ENCODE data around the gene PLCL2.
"Not testable (repeated sequence)": the region's sequence is repeated elsewhere in the genome, so short reads cannot be mapped to it uniquely, and the experiment has no call there.

PLCL2 gene

DNA sequence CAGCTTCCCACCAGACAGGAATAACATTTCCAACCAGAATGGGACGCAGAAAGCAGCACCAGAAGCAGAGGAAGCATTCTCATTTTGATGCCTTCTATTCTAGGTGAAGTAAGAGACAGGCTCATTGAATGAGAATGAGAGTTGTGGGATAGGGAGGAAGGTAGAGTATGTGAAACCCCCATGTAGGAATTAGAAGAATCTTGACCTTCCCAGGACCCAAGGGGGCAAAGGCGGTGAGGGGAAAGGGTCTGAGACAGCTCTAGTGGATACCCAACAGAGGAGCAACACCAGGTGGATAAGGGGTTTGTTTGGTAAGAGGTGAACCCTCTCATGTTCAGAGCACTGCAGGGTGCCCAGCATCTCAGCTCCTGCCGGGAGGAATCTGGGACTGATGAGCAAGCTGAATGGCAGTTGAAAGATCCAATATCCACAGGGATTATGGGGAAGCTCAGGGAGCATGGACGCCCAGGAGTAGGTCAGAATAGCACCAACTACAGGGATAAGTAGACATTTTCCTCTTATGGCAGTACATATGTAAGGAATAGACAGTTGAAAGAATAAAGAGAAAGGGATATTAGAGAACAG lies 77.0 kb downstream of the PLCL2 start:
- no peak for DNase-seq (ENCODE audit: low spot score)

DNA sequence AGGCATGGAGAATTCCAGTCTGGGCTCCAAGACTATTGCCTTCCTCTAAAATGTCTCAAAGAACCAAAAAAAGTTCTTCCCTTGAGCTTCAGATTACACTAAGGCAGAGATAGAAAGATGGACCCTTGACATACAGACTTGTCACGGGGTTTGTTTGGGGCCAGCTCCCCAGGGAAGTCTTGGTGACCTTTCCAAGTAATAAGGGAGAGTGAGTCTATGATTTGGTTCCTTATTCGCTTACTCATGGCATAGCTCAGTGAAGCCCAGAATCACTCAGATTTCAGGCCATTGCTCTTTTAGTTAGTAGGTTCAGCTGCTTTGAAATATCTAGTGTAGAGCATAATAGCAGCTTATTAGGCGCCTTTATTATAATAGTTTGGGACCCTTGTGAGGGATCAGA lies 90.3 kb downstream of the PLCL2 start:
- DNase-seq (ENCODE audit: low spot score), result no peak

DNA sequence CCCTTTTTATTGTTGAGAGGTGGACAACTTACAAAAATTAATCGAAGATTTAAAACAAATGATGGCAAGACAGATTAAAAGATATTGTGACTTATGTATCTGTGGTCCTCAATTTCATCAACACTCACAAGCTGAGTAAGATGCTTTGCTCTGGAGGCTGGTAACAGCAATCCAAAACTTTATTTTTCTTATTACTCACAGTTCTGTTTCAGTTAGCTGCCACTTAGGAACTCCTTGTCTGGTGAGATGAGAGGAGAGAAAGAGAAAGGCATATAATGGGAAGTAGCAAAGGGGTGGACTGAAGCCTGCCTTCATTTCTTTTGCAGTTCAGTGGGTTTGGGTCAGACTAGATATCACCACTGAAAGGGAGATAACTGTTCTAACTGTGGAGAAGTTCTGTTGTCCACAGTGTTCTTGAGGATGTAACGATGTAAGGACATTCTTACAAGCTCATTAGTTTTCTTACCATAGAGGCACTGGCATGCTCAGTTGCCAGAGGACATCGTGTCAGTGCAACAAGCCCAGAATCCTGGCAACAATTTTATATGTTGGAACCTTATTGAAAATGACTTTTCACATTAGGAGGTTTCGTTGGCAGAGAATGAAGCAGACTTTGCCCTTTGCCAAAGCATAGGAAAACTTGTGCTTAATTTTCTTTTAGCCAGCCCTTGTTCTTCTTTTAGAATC lies 93.6 kb downstream of the PLCL2 start:
- no peak for DNase-seq (ENCODE audit: low spot score)

DNA sequence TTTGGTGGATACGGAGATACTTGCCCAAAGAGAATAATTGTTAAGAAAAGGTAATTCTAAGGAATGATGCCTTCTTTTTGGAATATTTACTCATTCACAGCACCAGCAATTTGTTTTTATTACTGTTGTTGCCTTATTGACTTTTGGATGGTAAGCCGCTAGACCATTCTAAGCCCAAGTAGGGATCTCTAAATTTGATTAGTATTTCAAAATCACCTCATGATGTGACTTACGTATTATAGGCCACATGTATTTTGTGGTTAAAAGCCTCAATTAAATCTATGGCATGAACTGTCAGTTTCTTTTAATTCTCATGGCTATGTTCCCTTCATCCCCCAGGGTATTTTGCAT lies 94.1 kb downstream of the PLCL2 start:
- no peak for DNase-seq (ENCODE audit: low spot score)

DNA sequence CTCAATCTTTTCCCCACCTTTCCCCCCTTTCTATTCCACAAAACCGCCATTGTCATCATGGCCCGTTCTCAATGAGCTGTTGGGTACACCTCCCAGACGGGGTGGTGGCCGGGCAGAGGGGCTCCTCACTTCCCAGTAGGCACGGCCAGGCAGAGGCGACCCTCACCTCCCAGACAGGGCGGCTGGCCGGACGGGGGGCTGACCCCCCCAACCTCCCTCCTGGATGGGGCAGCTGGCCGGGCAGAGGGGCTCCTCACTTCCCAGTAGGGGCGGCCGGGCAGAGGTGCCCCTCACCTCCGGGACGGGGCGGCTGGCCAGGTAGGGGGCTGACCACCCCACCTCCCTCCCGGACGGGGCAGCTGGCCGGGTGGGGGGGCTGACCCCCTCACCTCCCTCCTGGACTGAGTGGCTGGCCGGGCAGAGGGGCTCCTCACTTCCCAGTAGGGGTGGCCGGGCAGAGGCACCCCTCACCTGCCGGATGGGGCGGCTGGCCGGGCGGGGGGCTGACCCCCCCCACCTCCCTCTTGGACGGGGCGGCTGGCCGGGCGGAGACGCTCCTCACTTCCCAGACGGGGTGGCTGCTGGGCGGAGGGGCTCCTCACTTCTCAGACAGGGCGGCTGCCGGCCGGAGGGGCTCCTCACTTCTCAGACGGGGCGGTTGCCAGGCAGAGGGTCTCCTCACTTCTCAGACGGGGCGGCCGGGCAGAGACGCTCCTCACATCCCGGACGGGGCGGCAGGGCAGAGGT lies 95.2 kb downstream of the PLCL2 start:
- not testable (repeated sequence) for DNase-seq (ENCODE audit: low spot score)

DNA sequence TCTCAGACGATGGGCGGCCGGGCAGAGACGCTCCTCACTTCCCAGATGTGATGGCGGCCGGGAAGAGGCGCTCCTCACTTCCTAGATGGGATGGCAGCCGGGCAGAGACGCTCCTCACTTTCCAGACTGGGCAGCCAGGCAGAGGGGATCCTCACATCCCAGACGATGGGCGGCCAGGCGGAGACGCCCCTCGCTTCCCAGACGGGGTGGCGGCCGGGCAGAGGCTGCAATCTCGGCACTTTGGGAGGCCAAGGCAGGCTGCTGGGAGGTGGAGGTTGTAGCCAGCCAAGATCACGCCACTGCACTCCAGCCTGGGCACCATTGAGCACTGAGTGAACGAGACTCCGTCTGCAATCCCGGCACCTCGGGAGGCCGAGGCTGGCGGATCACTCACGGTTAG lies 95.8 kb downstream of the PLCL2 start:
- DNase-seq (ENCODE audit: low spot score), result not testable (repeated sequence)

DNA sequence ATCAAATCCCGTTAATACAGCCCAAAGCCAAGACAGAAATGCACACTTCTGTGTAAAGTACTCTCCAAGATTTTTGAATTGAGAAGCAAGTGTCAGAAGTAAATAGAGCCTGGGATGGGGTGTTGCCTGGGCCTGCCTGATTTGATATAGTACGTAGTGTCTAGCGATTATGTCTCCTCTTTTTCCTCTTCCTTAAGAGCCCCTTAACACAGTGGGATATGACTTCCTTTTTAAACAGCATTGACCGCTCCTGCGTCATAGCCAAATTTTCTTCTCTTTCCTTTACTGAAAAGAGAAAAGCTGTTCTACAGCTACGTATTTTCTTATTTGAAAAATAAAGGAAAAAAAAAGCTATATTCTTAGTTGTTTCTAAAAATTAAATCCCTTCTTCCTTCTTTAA lies 97.7 kb downstream of the PLCL2 start:
- DNase-seq (ENCODE audit: low spot score), result no peak

DNA sequence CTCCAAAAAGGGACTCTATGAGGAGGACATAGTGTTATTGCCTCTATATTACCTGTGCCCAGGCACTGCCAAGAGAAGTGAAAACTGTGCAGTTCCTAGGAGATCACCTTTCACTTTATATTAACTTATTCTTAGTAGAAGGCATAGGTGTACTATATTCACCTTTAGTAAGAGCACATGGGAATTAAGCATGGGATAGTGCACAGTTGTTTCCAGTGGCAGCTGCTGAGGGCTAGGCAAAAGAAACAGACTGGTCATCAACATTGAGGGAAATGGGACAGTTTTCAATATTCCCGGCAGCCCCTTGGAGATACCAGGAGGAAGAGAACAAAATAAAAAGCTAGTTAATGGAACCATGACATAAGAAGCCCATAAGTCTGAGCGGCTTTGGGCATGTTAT lies 100.9 kb downstream of the PLCL2 start:
- DNase-seq (ENCODE audit: low spot score), result no peak

DNA sequence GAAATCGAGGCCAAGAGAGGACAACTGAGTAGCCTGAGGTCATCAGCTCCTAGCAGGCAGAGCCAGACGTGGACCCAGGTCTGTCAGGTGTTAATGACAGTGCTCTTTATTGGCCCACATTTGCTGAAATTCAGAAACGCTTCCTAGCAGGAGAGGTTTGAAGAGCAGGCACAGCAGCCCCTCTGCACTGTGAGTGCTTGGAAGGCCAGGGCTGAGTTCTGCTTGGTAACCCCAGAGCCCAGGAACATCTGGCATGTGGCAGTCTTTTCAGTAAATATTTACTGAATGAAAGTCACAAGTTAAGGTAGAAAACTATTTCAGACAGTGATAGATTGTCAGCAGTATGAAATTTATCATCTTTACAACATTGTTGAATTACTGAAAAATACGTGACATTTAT lies 102.4 kb downstream of the PLCL2 start:
- no peak for DNase-seq (ENCODE audit: low spot score)

DNA sequence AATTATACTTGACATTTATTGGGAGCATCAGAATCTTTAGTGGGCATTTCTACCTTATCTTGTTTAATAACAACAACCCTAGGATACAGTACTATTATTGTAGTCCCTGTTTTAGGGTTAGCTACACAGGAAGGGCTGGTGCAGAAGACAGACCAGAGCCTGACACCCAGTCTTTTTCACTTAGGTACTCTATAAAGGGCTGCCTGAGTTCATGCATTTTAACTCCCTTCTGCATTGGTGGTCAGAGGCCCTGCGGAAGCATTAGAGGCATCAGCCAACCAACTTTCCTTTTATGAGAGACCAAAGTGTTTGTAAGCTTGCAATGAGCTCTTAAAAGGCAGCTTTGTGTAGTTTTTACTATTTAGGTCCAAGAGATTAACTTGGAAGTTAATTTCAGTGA lies 105.4 kb downstream of the PLCL2 start:
- no peak for DNase-seq (ENCODE audit: low spot score)

DNA sequence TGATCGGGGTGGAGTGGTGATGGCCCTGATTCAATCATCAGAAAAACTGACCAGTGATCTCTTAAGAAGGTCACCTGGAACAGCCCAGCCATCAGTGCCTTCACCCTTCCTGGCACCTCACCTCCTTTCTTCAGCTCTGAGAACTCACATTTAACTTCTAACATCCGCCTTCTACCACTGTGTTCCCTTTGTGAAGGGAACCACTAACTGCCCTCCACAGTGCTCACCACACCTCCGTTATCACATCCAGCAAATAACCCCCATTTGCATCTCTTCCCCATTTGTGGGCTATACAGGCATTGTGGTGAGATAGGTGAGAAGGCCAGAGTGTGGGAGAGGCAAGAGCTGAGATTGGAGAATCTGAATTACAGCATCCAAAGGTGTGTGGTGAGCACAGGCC lies 107.4 kb downstream of the PLCL2 start:
- no peak for DNase-seq (ENCODE audit: low spot score)

DNA sequence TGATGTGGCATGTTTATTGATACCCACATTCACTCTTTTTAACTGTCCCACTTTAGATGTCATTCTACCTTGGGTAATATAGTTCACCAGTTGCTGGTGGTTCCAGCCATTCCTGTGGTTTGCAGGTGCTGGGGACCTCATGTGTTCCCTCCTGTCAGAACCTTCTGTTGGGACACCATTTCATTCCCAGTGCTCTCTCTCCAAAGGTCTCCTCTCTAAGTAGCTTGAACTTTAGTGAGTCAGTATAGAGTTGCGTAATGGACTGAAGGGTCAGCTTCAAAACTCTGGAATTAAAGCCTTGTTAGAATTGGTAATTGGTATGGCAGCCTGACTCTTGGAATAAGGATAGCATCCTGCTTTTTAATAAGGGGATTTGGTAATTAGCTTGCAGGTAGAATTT lies 108.5 kb downstream of the PLCL2 start:
- DNase-seq (ENCODE audit: low spot score), result no peak

DNA sequence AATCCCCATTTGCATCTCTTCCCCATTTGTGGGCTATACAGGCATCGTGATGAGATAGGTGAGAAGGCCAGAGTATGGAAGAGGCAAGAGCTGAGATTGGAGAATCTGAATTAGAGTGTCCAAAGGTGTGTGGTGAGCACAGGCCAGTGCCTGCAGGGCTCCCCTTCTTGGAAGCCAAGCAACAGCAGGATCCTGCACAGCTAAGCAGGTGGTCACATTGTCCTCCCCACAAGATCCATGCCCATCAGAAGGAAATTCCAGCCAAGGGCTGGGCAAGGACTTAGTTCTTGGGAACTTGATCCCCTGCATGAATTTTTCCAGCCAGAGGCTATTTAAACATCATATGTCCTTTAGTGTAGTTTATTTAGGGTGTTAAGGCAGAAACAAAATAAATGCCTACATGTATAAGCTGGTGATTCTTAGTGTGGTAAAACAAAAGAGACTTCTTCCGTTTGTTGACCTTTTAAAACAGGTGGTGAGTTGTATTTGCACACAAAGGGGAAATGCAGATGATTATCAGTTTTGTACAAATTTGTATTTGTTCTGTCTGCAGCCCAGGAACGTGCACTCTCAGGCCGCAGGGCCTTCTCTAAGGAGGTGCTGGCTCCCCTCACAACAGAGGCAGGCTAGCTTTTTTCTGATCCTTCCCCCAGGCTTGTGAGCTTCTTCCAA lies 110.2 kb downstream of the PLCL2 start:
- no peak for DNase-seq (ENCODE audit: low spot score)

DNA sequence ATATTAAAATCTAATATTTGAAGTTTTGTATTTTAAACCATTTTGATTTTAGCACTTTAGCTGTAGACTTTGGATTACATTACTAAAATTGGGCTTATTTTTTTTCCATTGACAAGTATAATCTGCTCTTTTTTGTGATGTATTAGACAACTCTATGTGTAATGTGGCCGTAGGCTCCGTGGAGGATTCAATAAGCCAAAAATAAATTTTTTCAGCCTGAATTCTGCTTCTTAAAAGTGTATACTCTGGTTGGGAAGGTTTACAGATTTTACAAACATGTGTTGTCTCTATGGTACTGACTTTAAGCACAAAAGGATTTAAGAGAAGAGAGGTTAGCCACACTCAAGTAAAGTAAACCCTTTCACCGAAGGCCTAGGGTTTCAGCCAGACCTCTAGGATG lies 110.8 kb downstream of the PLCL2 start:
- DNase-seq (ENCODE audit: low spot score), result no peak

DNA sequence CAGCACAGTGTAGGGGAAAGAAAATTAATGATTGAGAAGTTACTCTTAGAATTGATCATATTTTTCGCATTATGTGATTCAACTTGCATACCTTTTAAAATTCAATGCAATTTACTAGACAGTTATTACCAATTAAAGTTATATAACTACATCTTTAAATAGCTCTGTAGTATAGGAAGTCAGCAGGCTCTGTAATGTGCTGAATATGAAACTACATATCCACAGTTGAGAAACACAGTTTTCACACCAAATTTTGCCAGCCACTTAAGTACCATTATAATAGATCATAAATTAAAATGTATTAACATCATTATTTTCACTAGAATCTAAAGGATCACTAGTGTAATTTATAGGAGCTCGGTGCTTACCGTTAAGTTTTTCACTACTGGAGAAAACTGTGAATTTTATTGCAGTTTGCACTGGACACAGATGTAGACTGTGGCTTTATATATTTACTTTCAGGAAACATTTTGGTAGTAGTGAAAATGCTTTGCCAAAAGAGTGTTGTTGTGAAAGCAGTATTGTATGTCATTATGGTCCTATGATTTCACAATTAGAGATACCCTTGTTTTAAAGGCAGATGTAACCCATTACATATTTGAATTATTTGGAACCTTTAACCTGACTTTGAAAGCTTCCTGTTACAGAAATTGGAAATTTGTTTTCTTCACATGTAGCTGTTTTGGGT lies 113.6 kb downstream of the PLCL2 start:
- DNase-seq (ENCODE audit: low spot score), result no peak

DNA sequence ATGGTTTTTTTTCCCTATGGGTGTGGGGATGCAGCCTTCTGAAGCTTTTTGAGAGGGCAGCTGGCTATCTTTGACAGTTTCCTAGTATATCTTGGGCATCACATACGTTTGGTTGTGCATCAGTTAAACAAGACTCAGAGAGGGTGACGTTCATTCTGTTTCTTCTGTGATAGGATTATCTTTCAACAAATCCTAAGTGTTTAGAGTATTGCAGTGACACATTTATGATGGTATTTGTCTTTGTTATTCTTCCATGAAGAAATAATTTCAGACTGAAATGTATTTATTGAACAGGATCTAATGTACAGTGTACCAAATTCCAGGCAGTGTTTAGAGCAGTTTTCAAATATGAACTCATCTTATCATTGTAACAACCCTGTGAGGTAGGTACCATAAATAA lies 114.4 kb downstream of the PLCL2 start:
- DNase-seq (ENCODE audit: low spot score), result no peak

DNA sequence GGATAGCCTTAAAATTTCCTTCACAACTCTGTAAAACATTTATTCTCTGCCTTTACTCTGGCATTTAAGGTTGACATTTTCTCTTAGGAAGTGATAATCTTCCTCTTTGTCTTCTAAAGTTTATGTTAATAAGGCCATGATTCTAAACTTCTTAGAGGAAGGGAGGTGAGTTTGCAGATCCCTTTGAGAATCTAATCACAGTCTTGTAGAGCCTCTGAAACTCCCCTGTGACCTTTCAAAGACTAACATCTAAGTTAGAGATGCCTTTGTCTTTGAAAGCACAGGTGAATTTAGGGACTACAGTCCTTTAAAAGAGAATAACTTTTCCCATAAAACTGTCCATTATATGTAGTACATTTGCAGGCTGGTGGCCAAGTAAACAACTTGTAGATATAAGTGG lies 115.1 kb downstream of the PLCL2 start:
- no peak for DNase-seq (ENCODE audit: low spot score)

DNA sequence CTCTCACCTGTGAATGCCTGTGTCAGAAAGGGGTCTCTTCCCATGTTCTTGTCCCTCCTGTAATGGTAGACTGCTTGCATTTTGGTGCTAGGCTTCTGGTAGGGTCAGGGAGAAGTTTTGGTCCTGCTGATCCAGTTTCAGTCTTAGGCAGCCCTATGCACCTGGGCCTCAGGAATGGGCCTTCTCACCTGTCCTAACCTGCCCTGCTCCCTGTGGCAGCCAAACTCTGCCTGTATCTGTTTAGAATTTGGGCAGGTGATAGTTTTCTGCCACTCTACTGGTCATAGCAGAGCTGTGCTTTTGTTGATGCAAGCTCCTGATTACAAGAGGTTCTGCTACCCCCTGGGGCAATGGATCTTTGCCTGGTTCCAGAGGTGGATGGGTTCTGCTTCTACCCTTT lies 118.7 kb downstream of the PLCL2 start:
- no peak for DNase-seq (ENCODE audit: low spot score)

DNA sequence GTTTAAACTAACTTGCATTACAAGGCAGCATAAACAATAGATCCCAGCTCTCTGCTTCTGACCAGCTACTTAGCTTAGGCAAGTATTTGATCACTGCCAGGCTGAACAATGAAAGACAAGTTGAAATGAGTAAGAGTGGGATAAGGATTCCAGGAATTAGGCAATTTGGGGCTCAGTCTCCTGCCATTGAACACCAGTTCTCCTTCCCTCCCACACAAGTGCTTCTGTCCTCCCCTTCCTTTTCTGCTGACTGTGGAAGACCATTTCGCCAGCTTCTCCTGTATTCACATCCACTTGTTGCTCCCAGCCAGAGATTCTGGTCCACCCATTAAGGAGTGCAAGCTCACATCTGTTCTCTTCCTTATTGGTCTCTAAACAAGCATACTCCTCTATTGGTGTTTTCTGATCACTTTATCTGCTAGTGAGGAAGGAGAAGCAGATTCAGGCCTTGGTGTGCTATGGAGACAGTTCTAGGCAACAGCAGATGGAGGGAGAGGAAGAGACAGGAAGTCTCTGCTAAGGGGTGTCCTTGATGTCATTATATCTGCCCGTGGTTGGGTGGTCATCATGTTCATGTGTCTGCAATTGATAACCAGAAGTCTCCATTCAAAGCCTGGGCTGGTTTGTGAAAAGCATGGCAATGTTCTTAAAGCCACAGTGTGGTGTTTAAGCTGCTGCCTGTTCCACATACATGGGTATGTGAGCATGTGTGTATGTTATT lies 121.5 kb downstream of the PLCL2 start:
- DNase-seq (ENCODE audit: low spot score), result peak; percentile 37

DNA sequence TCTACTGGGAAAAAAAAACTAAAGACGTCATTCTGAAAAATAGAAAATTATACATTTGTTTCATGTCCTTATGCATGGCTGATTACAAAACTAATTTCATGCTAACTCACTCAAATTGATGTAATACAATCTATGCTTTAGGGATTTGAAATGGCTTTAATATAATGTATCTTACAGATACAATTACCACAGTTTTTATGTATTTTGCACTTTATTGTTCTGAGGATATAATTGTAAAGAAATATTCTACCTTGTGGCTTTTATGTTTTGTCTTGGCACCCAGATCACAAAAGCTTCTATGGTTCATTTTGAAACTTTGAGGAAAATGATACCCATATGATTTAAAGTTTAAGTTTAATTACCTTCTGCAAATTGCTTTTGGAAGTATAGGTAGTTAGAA lies 122.5 kb downstream of the PLCL2 start:
- DNase-seq (ENCODE audit: low spot score), result no peak

DNA sequence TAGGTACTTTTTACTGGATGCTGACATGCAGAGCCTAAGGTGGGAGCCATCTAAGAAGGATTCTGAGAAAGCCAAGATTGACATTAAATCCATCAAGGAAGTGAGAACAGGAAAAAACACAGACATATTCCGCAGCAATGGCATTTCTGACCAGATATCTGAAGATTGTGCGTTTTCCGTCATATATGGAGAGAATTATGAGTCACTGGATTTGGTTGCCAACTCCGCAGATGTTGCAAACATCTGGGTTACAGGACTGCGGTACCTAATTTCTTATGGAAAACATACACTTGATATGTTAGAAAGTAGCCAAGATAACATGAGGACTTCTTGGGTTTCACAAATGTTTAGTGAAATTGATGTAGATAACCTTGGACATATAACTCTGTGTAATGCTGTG lies 125.1 kb downstream of the PLCL2 start:
- DNase-seq (ENCODE audit: low spot score), result no peak

Data from hematopoietic multipotent progenitor cell treated with erythropoietin and hydrocortisone succinate and interleukin-3 and kit ligand, for 15 days (in vitro differentiated cells).